GM18499 (cell line): ENCODE results near the gene ETHE1.

Experiments
- ATAC-seq: cut with Tn5 transposase; IDR thresholded peaks from one replicate; pipeline ENCODE4 v1.9.1; 2021; ENCODE audit warnings: moderate number of reproducible peaks; ENCODE audit not compliant: insufficient read depth, unreplicated experiment

Gene ETHE1, protein sequence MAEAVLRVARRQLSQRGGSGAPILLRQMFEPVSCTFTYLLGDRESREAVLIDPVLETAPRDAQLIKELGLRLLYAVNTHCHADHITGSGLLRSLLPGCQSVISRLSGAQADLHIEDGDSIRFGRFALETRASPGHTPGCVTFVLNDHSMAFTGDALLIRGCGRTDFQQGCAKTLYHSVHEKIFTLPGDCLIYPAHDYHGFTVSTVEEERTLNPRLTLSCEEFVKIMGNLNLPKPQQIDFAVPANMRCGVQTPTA

DNA sequence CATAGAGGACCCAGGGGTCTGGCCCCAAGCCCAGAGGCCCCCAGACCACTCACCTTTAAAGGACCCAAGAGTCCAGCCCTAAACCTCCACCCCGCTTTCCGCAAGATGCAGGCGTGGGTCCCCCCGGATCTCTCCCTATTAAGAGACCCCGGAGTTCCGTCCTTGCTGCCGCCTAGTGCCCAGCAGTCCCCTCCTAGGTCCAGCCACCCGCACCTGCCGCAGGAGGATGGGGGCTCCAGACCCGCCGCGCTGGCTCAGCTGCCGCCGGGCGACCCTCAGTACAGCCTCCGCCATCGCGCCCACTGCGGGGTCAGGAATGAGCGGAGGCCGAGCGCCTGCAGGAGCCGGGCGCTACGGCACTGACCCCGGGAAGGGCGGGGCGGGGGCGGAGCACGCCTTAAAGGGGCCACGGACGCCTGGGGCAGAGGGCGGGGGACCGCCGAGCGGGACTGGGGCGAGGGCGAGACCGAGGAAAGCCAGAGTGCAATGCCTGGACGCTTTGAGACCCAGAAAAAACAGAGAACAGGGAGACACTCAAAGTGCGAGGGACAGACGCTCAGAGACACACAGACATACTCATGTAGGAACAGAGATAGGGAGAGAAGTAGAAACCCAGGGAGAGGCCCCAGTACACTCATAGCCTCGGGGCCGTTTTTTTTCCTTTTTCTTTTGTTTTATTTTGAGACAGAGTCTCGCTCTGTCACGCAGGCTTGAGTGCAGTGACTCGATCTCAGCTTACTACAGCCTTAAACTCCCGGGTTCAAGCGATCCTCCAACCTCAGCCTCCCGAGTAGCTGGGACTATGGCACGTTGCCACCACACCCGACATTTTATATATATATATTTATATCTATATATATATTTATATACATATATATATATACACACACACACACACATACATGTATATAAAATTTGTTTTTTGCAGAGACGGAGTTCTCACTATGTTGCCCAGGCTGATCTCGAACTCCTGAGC lies at the start of gene ETHE1:
Gene ETHE1 (minus strand): TSS at position 318 of the 976 bp plus-strand sequence. CDS start 24 bp downstream, at position 294.
- ATAC-seq, result no peak

DNA sequence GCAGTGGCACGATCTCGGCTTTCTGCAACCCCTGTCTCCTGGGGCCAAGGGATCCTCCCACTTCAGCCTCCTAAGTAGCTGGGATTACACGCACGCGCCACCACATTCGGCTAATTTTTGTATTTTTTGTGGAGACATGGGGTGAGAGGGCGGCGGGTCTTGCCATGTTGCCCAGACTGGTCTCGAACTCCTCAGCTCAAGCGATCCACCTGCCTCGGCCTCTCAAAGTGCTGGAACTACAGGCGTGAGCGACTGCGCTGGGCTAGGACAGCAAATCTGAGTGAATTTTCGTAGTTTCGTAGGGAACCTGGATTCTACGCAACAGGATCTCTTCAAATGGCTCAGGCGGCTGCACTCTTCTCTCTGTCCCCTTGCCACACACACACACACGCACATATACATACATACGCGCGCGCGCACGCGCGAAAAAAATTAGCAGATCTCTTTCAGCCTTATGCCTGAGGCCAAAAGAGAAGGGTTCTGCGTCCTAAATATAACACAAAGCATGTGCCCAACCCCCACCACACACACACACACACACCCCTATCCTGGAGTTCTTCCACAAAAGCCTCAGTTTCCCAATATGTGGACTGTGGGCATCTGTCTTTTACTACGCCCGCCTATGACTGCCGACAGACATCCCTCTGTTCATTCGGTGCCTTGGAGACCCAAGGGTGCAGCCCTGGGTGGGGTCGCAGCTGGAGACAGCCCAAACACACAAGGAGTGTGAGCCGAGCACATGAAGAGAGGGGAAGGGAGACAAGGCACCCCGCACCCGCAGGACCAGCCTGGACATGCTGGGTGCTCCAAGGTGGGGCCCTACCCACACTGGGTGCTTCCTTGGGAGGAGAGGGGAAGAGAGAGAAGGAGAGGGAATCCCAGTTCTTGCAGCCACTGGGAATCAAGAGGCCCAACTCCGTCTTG lies 49.2 kb upstream of the ETHE1 start:
- no peak for ATAC-seq

- ATAC-seq, result peak; percentile 70
Observed at GRCh38 chr19:43575156-43575950, 48.4 kb upstream of the ETHE1 start, which contains the start of the genes PINLYP and XRCC1. Gene PINLYP (plus strand): TSS chr19:43575801. CDS start chr19:43577192, 1,391 bp downstream. Gene XRCC1 (minus strand): TSS chr19:43575527. CDS start chr19:43575458, 69 bp downstream.

GRCh38 chr19:43574424-43575155 lies 47.6 kb upstream of the ETHE1 start:
- ATAC-seq, result no peak

GRCh38 chr19:43572171-43572588 lies 45.2 kb upstream of the ETHE1 start:
- no peak for ATAC-seq

GRCh38 chr19:43570174-43570791 lies 43.3 kb upstream of the ETHE1 start:
- no peak for ATAC-seq

GRCh38 chr19:43569657-43570056 lies 42.7 kb upstream of the ETHE1 start:
- no peak for ATAC-seq

DNA sequence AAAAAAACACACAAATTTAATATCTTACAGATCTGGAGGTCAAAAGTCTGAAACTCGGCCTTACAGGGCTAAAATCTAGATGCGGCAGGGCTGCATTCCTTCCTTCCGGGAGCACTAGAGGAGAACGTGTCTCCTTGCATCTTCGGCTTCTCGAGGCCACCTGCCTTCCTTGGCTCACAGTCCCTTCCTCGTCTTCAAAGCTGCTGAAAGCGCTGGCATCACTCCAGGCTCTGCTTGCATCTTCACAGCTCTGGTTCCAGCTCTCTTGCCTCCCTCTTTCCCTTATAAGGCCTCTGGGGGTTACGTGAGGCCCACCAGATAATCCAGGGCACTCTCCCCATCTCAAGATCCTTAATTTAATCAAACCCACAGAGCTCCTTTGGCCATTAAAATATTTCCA lies 37.8 kb upstream of the ETHE1 start:
- no peak for ATAC-seq

- no peak for ATAC-seq
Observed at GRCh38 chr19:43563816-43564457, 36.9 kb upstream of the ETHE1 start.

GRCh38 chr19:43562698-43563241 lies 35.8 kb upstream of the ETHE1 start:
- ATAC-seq, result no peak

DNA sequence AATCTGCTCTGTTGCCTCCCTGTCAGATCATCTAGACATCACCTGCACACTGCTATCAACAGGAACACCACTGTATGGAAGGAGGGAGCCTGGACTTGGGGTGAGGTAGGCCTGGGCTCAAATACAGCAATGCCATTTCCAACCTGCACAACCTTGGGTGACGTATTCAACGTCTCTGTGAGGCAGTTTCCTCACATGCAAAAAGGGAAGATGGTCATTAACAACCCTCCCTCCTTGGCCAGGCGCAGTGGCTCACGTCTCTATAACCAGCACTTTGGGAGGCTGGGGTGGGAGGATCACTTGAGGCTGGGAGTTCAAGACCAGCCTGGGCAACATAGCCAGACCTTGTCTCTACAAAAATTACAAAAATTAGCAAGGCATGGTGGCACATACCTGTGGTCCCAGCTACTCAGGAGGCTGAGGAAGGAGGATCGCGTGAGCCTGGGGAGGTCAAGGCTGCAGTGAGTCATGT lies 35.3 kb upstream of the ETHE1 start:
- no peak for ATAC-seq

- no peak for ATAC-seq
Observed at GRCh38 chr19:43561139-43561970, 34.4 kb upstream of the ETHE1 start.

DNA sequence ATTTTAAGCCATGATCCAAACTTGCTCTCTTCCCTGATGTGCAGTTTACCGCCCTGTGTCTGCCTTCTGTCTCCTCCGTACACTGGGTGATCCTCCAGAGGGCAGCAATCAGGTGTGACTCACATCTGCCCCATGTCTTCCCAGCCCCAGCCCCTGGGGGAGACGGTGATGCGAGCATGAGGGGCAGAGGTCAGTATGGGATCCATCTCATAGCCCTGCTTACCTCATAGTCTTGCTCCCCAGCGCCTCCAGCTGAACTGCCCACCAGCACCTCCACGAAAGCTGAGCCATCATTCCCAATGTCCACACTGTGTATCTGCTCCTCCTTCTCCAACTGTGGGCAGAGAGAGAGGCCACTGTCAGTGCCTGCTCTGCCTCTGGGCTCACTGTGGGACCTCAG lies 33.7 kb upstream of the ETHE1 start:
- ATAC-seq, result no peak

GRCh38 chr19:43555185-43555770 lies 28.3 kb upstream of the ETHE1 start:
- no peak for ATAC-seq

GRCh38 chr19:43554317-43554895 lies 27.4 kb upstream of the ETHE1 start:
- ATAC-seq, result no peak

- no peak for ATAC-seq
Observed at GRCh38 chr19:43553656-43554055, 26.7 kb upstream of the ETHE1 start.
